ENCODE measurements around the gene FLNC. TPM values are rescaled to one million over a fixed set of nuclear protein-coding genes. Genes with fewer than 3 reads are reported as not detected.

Gene FLNC
- total and polyA plus RNA-seq, 5 donors from 2014 or later = not detected

- no peak for ATAC-seq (ENCODE audit: low read depth in 2 of 2)
- Histone ChIP-seq H3K36me3 (ENCODE audit: control insufficient read depth, insufficient read depth, low read length) (no peaks in the 10 kb centered on the region), H3K27ac (ENCODE audit: insufficient read depth, low read length, poor library complexity, severe bottlenecking) (no peak overlapping the region), H3K4me1 (ENCODE audit: control insufficient read depth, insufficient read depth, low read length, poor library complexity, severe bottlenecking) (peaks cover 26% of the 10 kb centered on the region), H3K9me3 (ENCODE audit: control insufficient read depth in 2 of 2, low read length in 2 of 2) (no peaks in the 10 kb centered on the region), H3K27me3 (ENCODE audit: control insufficient read depth, insufficient read depth, low read length) (peaks cover 5% of the 10 kb centered on the region), H3K4me3 (ENCODE audit: low read depth, low read length) (no peak overlapping the region)
- no peak for DNase-seq
- H3K27ac Mint-ChIP-seq = no peak overlapping the region
- H3K4me3 Mint-ChIP-seq = peak overlapping the region in 2 of 4 donors; percentile 41 to 59
- peaks cover 0 to 3% (median 0%) of the 10 kb centered on the region in 7 donors for H3K9me3 Mint-ChIP-seq
- H3K27me3 Mint-ChIP-seq = peaks cover 55% of the 10 kb centered on the region
- no peaks in the 10 kb centered on the region for H3K36me3 Mint-ChIP-seq
- peaks cover 0 to 22% (median 3%) of the 10 kb centered on the region in 4 donors for H3K4me1 Mint-ChIP-seq
Observed at GRCh38 chr7:128829391-128830166, 627 bp upstream of the FLNC start.

DNA sequence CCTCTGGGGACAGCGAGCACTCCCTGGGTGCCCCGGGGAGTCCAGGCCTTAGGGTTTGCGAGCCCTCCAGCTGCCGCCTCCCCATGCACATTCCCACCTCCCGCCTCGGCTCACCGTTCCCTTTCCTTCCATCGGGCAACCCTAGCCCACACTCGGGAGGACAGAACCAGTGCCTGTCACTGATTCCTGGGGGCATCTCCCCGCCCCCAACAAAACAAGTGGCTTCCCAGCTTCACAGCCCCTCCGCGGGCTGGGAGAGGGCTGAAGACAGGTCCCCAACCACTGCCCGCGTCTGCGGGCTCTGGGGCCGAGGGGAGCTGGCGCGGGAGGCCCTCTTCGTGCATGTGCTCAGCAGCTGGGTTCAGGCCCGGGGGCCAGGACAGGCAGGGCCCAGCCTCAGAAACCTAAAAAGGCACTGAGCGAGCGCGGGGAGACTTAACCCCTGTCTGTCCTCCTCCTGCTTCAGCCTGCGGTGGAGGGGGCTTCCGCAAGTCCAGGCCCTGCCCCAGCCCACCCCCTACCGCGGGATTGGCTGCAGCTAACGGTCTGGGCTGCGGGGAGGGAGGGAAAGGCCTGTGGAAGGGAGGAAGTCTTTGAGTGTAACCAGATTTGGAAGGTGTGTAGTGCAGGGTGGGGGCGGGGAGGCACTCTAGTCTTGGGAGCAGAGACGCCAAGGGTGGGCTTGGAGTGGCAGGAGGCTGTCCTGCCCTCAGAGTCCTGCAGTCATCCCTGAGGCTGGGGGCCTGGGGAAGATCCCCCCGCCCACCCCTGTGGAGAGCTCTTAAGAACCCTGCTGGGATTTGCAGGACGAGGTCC lies 1.2 kb downstream of the FLNC start:
- ATAC-seq (ENCODE audit: low read depth in 2 of 2) (no peak), DNase-seq (peak in 1 of 3 donors; percentile 4)
- Histone ChIP-seq H3K4me1 (ENCODE audit: control insufficient read depth, insufficient read depth, low read length, poor library complexity, severe bottlenecking) (peaks cover 26% of the 10 kb centered on the region), H3K36me3 (ENCODE audit: control insufficient read depth, insufficient read depth, low read length) (no peaks in the 10 kb centered on the region), H3K4me3 (ENCODE audit: low read depth, low read length) (no peak overlapping the region), H3K27ac (ENCODE audit: insufficient read depth, low read length, poor library complexity, severe bottlenecking) (no peak overlapping the region), H3K9me3 (ENCODE audit: control insufficient read depth in 2 of 2, low read length in 2 of 2) (no peaks in the 10 kb centered on the region), H3K27me3 (ENCODE audit: control insufficient read depth, insufficient read depth, low read length) (peaks cover 5% of the 10 kb centered on the region)
- peaks cover 0 to 3% (median 0%) of the 10 kb centered on the region in 7 donors for H3K9me3 Mint-ChIP-seq
- H3K27me3 Mint-ChIP-seq = peaks cover 62% of the 10 kb centered on the region
- H3K4me1 Mint-ChIP-seq = peaks cover 0 to 22% (median 3%) of the 10 kb centered on the region in 4 donors
- H3K36me3 Mint-ChIP-seq = no peaks in the 10 kb centered on the region
- no peak overlapping the region for H3K27ac Mint-ChIP-seq
- H3K4me3 Mint-ChIP-seq = peak overlapping the region in 2 of 4 donors; percentile 67 to 73

DNA sequence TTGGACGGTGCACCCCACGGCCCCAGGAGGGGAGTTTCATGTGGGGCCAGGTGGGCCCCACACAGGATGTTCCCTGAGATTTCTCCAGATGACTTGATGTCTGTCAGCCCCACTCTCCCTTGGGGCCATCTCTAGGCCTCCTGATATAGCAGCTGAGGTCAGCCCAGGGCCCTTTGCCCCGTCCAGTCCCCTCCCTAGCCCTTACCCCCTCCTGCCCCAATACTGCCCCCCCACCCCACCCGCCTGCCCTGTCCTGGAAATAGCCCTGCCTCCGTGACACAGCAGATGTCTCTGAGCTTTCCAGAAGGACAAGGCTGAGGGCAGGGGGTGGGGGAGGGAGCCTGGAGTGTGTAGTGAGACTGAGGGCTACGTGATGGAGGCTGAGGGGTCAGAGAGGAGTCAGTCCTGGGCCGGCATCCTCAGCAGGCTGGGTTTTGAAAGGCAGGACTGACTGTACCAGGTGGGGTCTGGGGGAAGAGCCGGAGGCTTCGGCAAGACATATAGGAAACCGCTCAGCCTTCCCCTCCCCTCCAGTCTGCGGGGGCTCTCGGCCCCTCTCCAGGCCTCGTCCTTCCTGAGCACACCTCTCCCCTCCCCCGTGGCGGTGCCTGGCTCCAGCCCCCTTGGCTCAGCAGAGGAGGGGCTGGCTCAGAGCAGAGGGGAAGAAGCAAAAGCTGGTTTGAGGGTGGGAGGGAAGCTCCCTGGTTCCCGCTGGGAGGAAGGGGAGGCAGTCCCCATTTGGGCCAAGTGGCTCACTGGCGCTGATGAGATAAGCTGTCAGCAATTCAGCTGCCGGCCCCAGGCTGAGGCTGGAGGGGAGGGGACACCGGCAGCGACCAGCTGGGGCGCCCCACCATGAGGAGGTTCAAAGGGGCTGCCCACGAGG lies 2.0 kb downstream of the FLNC start:
- H3K27ac Mint-ChIP-seq = no peak overlapping the region
- H3K36me3 Mint-ChIP-seq = no peaks in the 10 kb centered on the region
- peaks cover 62% of the 10 kb centered on the region for H3K27me3 Mint-ChIP-seq

DNA sequence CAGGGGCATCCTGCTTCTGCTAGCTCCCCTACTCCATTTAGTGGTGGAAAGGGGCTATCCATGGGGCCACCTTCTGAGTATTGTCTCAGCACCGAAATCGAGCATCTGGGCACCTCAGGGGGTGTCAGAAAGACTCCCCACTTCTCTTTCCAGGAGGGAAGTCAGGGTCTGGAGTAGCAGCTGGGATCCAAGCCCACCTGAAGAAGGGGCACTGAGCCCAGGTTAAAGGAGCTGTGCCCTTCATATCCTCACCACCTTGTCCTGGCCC lies 2.6 kb downstream of the FLNC start:
- H3K36me3 Mint-ChIP-seq = no peaks in the 10 kb centered on the region
- peaks cover 0 to 3% (median 0%) of the 10 kb centered on the region in 7 donors for H3K9me3 Mint-ChIP-seq
- Histone ChIP-seq H3K27me3 (ENCODE audit: control insufficient read depth, insufficient read depth, low read length) (peaks cover 3% of the 10 kb centered on the region), H3K9me3 (ENCODE audit: control insufficient read depth in 2 of 2, low read length in 2 of 2) (no peaks in the 10 kb centered on the region), H3K36me3 (ENCODE audit: control insufficient read depth, insufficient read depth, low read length) (no peaks in the 10 kb centered on the region), H3K27ac (ENCODE audit: insufficient read depth, low read length, poor library complexity, severe bottlenecking) (no peak overlapping the region), H3K4me1 (ENCODE audit: control insufficient read depth, insufficient read depth, low read length, poor library complexity, severe bottlenecking) (peaks cover 26% of the 10 kb centered on the region), H3K4me3 (ENCODE audit: low read depth, low read length) (no peak overlapping the region)
- peaks cover 59% of the 10 kb centered on the region for H3K27me3 Mint-ChIP-seq
- no peak for ATAC-seq (ENCODE audit: low read depth in 2 of 2)
- no peak for DNase-seq
- H3K4me1 Mint-ChIP-seq = peaks cover 0 to 22% (median 3%) of the 10 kb centered on the region in 4 donors
- H3K27ac Mint-ChIP-seq = no peak overlapping the region
- H3K4me3 Mint-ChIP-seq = no peak overlapping the region

More for the DNA sequence above, 2.0 kb downstream of the FLNC start:
- Histone ChIP-seq H3K9me3 (ENCODE audit: control insufficient read depth in 2 of 2, low read length in 2 of 2) (no peaks in the 10 kb centered on the region), H3K36me3 (ENCODE audit: control insufficient read depth, insufficient read depth, low read length) (no peaks in the 10 kb centered on the region), H3K27ac (ENCODE audit: insufficient read depth, low read length, poor library complexity, severe bottlenecking) (no peak overlapping the region), H3K27me3 (ENCODE audit: control insufficient read depth, insufficient read depth, low read length) (peaks cover 5% of the 10 kb centered on the region), H3K4me1 (ENCODE audit: control insufficient read depth, insufficient read depth, low read length, poor library complexity, severe bottlenecking) (peaks cover 26% of the 10 kb centered on the region), H3K4me3 (ENCODE audit: low read depth, low read length) (no peak overlapping the region)
- DNase-seq (no peak), ATAC-seq (ENCODE audit: low read depth in 2 of 2) (no peak)
- Mint-ChIP-seq H3K4me3 (peak overlapping the region in 1 of 4 donors; percentile 28), H3K9me3 (peaks cover 0 to 3% (median 0%) of the 10 kb centered on the region in 7 donors), H3K4me1 (peaks cover 0 to 22% (median 3%) of the 10 kb centered on the region in 4 donors)

GRCh38 chr7:128833148-128833945 lies 3.1 kb downstream of the FLNC start:
- DNase-seq = no peak
- no peaks in the 10 kb centered on the region for H3K36me3 Mint-ChIP-seq
- H3K9me3 Mint-ChIP-seq = peaks cover 0 to 3% (median 0%) of the 10 kb centered on the region in 7 donors
- Histone ChIP-seq H3K4me3 (ENCODE audit: low read depth, low read length) (no peak overlapping the region), H3K27me3 (ENCODE audit: control insufficient read depth, insufficient read depth, low read length) (peaks cover 2% of the 10 kb centered on the region), H3K36me3 (ENCODE audit: control insufficient read depth, insufficient read depth, low read length) (no peaks in the 10 kb centered on the region), H3K9me3 (ENCODE audit: control insufficient read depth in 2 of 2, low read length in 2 of 2) (no peaks in the 10 kb centered on the region), H3K4me1 (ENCODE audit: control insufficient read depth, insufficient read depth, low read length, poor library complexity, severe bottlenecking) (peaks cover 26% of the 10 kb centered on the region), H3K27ac (ENCODE audit: insufficient read depth, low read length, poor library complexity, severe bottlenecking) (no peak overlapping the region)
- no peak overlapping the region for H3K27ac Mint-ChIP-seq
- peaks cover 0 to 22% (median 3%) of the 10 kb centered on the region in 4 donors for H3K4me1 Mint-ChIP-seq
- no peak overlapping the region for H3K4me3 Mint-ChIP-seq
- H3K27me3 Mint-ChIP-seq = peaks cover 54% of the 10 kb centered on the region
- no peak for ATAC-seq (ENCODE audit: low read depth in 2 of 2)

DNA sequence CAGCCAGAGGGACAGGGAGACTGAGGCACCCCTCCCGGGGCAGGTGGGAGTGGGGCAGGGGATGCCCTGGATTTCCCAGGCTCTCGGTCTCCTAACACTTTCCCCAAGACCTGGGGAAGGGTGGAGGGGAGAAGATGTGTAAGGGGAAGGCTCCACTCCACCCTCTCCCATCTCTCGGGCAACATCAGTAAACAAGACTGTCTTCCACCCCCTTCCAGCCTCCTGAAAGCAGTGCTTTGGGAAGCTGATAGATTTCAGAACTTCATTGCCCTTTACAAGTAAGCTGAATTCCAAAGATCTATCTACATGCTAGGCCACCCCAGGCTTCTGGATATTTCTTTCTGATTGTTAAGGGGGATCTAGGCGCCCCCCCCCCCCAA lies 3.7 kb downstream of the FLNC start:
- Histone ChIP-seq H3K36me3 (ENCODE audit: control insufficient read depth, insufficient read depth, low read length) (no peaks in the 10 kb centered on the region), H3K9me3 (ENCODE audit: control insufficient read depth in 2 of 2, low read length in 2 of 2) (no peaks in the 10 kb centered on the region), H3K4me1 (ENCODE audit: control insufficient read depth, insufficient read depth, low read length, poor library complexity, severe bottlenecking) (peaks cover 26% of the 10 kb centered on the region), H3K27me3 (ENCODE audit: control insufficient read depth, insufficient read depth, low read length) (peaks cover 2% of the 10 kb centered on the region), H3K27ac (ENCODE audit: insufficient read depth, low read length, poor library complexity, severe bottlenecking) (no peak overlapping the region), H3K4me3 (ENCODE audit: low read depth, low read length) (no peak overlapping the region)
- Mint-ChIP-seq H3K27me3 (peaks cover 50% of the 10 kb centered on the region), H3K36me3 (no peaks in the 10 kb centered on the region), H3K27ac (no peak overlapping the region), H3K4me3 (no peak overlapping the region), H3K4me1 (peaks cover 0 to 22% (median 3%) of the 10 kb centered on the region in 4 donors), H3K9me3 (peaks cover 0 to 3% (median 0%) of the 10 kb centered on the region in 7 donors)
- DNase-seq = no peak
- ATAC-seq (ENCODE audit: low read depth in 2 of 2) = no peak

Measured in CD4-positive, CD25-positive, alpha-beta regulatory T cell (primary cell).